ENCODE measurements around the gene SMAD6.

Gene SMAD6

GRCh38 chr15:66821307-66821706 is 119.3 kb downstream of the SMAD6 start:
- H3K27ac ChIP-seq (ENCODE audit: low read depth, low read length), result no peak overlapping the region
- no peaks in the 10 kb centered on the region; the same call in 1 of the 2 replicates for H3K27me3 ChIP-seq (ENCODE audit: control insufficient read depth, low read length)
- no peaks in the 10 kb centered on the region for H4K20me1 ChIP-seq (ENCODE audit: control insufficient read depth, insufficient read depth, low read depth, low read length)
- no peaks in the 10 kb centered on the region for H3K9me3 ChIP-seq (ENCODE audit: control insufficient read depth, insufficient read depth, low read length)
- H3K79me2 ChIP-seq (ENCODE audit: control insufficient read depth, low read length), result no peaks in the 10 kb centered on the region
- H3K4me2 ChIP-seq (ENCODE audit: low read length), result no peak overlapping the region
- TF ChIP-seq EZH2phosphoT487 (IDR thresholded peaks at IDR 0.05; ENCODE audit: borderline replicate concordance, low read length) (no peak), CTCF (IDR thresholded peaks at IDR 0.05; ENCODE audit: low read depth, low read length, poor library complexity, severe bottlenecking) (no peak)
- H3K4me1 ChIP-seq (ENCODE audit: control insufficient read depth, low read length), result no peaks in the 10 kb centered on the region
- H3K36me3 ChIP-seq (ENCODE audit: control insufficient read depth, low read length), result no peaks in the 10 kb centered on the region
- H3F3A ChIP-seq (ENCODE audit: control insufficient read depth, insufficient read depth), result no peaks in the 10 kb centered on the region
- no peak overlapping the region for H3K4me3 ChIP-seq (ENCODE audit: low read length)
- no peaks in the 10 kb centered on the region for H3K9me2 ChIP-seq (replicated peaks; ENCODE audit: control insufficient read depth, low read length)

DNA sequence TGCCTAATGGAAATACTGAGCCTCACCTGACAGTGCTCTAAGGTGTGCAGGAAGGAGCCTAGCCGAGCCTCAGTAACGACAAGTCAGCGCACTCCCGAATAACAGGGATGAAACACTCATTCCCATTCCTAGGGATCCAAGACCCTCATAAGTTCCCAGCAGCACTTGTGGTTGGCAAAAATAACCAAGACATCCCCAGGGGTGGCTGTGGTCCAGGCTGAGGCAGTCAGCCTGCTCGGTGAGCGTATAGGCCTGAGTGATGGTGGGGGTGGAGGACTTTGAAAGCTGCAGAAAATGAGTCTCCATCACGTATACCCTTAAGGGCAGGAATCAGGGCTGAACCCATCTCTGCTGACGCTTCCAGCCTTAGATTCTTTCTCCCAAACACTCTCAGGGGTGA is 120.1 kb downstream of the SMAD6 start:
- no peaks in the 10 kb centered on the region for H3K79me2 ChIP-seq (ENCODE audit: control insufficient read depth, low read length)
- H3K4me1 ChIP-seq (ENCODE audit: control insufficient read depth, low read length), result no peaks in the 10 kb centered on the region
- no peaks in the 10 kb centered on the region for H3K9me3 ChIP-seq (ENCODE audit: control insufficient read depth, insufficient read depth, low read length)
- no peaks in the 10 kb centered on the region for H3F3A ChIP-seq (ENCODE audit: control insufficient read depth, insufficient read depth)
- H3K27me3 ChIP-seq (ENCODE audit: control insufficient read depth, low read length), result no peaks in the 10 kb centered on the region
- no peaks in the 10 kb centered on the region for H3K9me2 ChIP-seq (replicated peaks; ENCODE audit: control insufficient read depth, low read length)
- H3K27ac ChIP-seq (ENCODE audit: low read depth, low read length), result no peak overlapping the region
- TF ChIP-seq CTCF (IDR thresholded peaks at IDR 0.05; ENCODE audit: low read depth, low read length, poor library complexity, severe bottlenecking) (no peak), EZH2phosphoT487 (IDR thresholded peaks at IDR 0.05; ENCODE audit: borderline replicate concordance, low read length) (no peak)
- no peaks in the 10 kb centered on the region for H4K20me1 ChIP-seq (ENCODE audit: control insufficient read depth, insufficient read depth, low read depth, low read length)
- no peak overlapping the region for H3K4me2 ChIP-seq (ENCODE audit: low read length)
- H3K4me3 ChIP-seq (ENCODE audit: low read length), result no peak overlapping the region
- H3K36me3 ChIP-seq (ENCODE audit: control insufficient read depth, low read length), result no peaks in the 10 kb centered on the region

GRCh38 chr15:66822576-66822975 is 120.5 kb downstream of the SMAD6 start:
- H3K27ac ChIP-seq (ENCODE audit: low read depth, low read length), result no peak overlapping the region
- no peak for TF ChIP-seq CTCF (IDR thresholded peaks at IDR 0.05; ENCODE audit: low read depth, low read length, poor library complexity, severe bottlenecking)
- no peaks in the 10 kb centered on the region for H3K9me3 ChIP-seq (ENCODE audit: control insufficient read depth, insufficient read depth, low read length)
- no peaks in the 10 kb centered on the region for H3K27me3 ChIP-seq (ENCODE audit: control insufficient read depth, low read length)
- H3K36me3 ChIP-seq (ENCODE audit: control insufficient read depth, low read length), result no peaks in the 10 kb centered on the region
- H3K79me2 ChIP-seq (ENCODE audit: control insufficient read depth, low read length), result no peaks in the 10 kb centered on the region
- no peaks in the 10 kb centered on the region for H3K9me2 ChIP-seq (replicated peaks; ENCODE audit: control insufficient read depth, low read length)
- H4K20me1 ChIP-seq (ENCODE audit: control insufficient read depth, insufficient read depth, low read depth, low read length), result no peaks in the 10 kb centered on the region
- H3F3A ChIP-seq (ENCODE audit: control insufficient read depth, insufficient read depth), result no peaks in the 10 kb centered on the region
- H3K4me1 ChIP-seq (ENCODE audit: control insufficient read depth, low read length), result no peaks in the 10 kb centered on the region
- H3K4me3 ChIP-seq (ENCODE audit: low read length), result no peak overlapping the region
- no peak overlapping the region for H3K4me2 ChIP-seq (ENCODE audit: low read length)

DNA sequence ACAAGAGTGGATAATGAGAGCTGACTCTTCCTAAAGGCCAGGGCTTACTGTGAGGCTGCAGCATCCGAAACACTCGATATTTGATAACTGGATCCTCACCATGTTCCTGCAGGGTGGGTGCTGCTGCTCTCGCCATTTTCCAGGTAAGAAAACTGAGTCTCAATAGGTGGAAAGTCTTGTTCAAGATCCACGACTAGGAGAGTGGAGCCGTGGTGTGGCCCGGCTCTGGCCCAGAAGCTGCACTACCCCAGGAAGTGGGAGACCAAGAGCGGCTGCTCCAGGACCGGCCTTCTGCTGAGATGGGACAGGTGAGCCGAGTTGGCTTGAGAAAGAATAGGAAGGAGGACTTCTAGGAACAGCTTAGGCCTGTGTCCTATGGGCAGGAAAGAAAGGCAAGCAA is 121.6 kb downstream of the SMAD6 start:
- Histone ChIP-seq H3K4me2 (ENCODE audit: low read length) (no peak overlapping the region), H3K79me2 (ENCODE audit: control insufficient read depth, low read length) (no peaks in the 10 kb centered on the region), H3K4me1 (ENCODE audit: control insufficient read depth, low read length) (no peaks in the 10 kb centered on the region), H3K9me3 (ENCODE audit: control insufficient read depth, insufficient read depth, low read length) (no peaks in the 10 kb centered on the region), H3K27me3 (ENCODE audit: control insufficient read depth, low read length) (no peaks in the 10 kb centered on the region), H3K9me2 (replicated peaks; ENCODE audit: control insufficient read depth, low read length) (no peaks in the 10 kb centered on the region), H3F3A (ENCODE audit: control insufficient read depth, insufficient read depth) (no peaks in the 10 kb centered on the region), H3K4me3 (ENCODE audit: low read length) (no peak overlapping the region), H3K36me3 (ENCODE audit: control insufficient read depth, low read length) (no peaks in the 10 kb centered on the region), H4K20me1 (ENCODE audit: control insufficient read depth, insufficient read depth, low read depth, low read length) (no peaks in the 10 kb centered on the region), H3K27ac (ENCODE audit: low read depth, low read length) (no peak overlapping the region)
- TF ChIP-seq CTCF (IDR thresholded peaks at IDR 0.05; ENCODE audit: low read depth, low read length, poor library complexity, severe bottlenecking), result no peak
- TF ChIP-seq EZH2phosphoT487 (IDR thresholded peaks at IDR 0.05; ENCODE audit: borderline replicate concordance, low read length), result no peak

All from DOHH2 (cell line).